ENCODE measurements around the gene LIPI.
"Not testable (repeated sequence)": the region's sequence is repeated elsewhere in the genome, so short reads cannot be mapped to it uniquely, and the experiment has no call there.

Gene LIPI

DNA sequence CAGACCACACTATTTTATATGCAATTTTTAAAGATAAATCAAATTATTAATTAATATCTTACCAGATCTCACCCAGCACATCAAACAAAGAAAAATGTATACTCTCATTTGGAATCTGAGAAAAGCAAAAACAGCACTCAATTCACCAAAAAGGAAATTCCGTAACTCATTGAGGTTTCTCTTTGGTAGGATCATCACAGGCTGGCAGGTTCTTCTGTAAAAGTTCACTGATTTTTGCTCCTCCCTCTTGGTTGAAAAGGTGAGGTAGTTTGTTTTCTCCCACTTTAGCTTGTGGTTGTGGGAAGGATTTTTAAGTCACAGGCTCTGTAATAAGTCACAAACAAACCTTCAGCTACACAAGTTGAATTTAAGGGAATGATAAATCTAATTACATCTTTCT lies at the start of gene LIPI:
Gene LIPI (minus strand): TSS at position 218 of the 400 bp plus-strand sequence. CDS start 110 bp downstream, at position 108.
- DNase-seq: no peak

DNA sequence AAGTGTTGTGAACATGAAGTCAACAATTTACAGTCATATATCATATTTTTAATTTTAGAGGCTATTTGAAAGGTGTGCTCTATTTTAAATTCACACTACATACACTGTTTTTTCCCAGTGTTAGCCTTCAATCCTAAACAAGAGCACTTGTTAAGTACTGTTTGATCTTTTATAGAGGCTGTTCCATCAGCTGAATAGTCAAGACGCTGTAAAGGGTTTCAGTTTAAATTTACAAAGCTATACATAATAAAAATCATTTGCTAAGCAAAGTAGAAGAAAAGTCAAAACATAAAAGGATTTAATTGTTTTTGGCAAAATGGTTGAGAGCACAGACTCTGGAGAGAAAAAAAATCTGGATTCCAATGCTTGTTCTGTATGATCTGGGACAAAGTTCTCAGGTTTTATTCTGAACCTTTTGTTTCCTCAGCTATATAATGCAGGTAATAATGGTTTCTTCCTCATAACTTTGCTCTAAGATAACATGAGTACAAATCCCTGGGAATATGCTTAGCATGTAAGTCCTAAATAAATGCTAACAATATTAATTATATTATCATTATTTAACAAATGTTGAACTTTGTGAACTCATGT lies 49.5 kb upstream of the LIPI start:
- no peak for DNase-seq

DNA sequence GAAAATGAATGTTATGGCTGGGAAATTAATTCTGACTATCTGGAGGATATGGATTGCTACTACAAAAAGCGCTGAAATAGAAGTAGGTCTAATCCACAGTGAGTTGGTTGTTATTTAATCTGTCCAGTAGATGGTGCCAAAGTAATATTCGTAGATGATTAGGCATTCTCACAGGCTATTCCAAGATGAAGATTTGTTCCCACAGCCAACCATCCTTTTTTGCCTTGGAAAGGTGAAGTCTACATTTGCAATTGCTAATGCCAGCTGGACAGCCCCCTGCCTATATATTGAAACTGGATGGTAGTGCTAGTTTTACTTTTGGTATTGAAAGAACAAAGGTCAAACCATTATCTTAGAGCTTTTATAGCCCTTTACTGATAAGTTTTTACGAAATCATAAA lies 49.0 kb upstream of the LIPI start:
- no peak for DNase-seq

DNA sequence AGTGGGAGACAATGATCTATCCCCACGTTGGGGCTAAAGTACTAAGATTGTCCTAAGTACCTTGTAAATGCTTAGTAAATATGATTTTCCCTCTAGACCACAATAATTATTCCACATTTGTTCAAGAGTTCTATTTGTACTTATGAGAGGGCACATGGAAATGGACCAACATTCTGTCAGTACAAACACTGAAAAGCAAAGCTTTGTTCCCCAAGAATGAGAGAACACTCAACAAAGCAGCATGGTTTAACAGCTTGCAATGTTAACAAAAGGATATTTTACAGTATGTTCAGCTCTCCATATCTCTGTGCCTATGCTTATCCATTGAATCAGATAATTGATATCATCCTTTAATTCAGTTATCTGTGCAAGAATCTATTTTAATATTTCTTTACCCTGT lies 40.6 kb upstream of the LIPI start:
- no peak for DNase-seq

DNA sequence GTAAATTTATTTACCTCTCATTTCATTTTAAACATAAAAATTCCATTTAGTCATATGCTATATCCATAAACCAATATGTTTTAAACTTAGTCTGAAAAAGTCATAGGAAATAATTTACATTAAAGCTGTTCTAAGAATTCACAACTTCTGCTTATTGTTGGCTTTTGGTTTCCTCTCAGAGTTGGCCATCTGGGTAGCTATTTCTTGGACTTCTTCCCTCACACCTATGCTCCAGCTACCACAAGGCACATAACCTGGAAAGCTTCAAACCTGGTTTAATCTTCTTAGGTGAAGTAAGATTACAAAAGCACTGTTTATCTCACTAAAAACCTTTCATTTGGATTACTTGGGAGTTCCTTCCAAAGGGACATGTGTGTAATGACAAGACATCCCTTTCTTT lies 35.0 kb upstream of the LIPI start:
- no peak for DNase-seq

DNA sequence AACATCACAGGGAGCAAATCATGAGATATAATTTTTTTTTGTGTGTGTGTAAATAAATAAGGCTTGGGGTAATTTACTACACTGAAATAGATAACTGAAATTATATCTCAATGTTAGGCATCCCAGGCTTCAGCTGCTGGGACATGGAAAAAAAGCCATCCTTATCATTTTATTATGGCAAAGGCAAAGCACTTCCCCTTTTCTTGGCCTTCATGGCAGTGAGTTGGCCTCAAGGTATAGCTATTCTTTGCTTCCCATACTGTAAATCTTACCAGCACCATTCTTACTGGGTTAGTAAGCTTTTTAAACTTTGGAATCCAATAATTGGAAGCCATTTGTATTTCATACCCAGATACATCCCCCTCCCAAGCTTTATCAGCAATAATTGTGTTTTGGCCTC lies 34.2 kb upstream of the LIPI start:
- no peak for DNase-seq

DNA sequence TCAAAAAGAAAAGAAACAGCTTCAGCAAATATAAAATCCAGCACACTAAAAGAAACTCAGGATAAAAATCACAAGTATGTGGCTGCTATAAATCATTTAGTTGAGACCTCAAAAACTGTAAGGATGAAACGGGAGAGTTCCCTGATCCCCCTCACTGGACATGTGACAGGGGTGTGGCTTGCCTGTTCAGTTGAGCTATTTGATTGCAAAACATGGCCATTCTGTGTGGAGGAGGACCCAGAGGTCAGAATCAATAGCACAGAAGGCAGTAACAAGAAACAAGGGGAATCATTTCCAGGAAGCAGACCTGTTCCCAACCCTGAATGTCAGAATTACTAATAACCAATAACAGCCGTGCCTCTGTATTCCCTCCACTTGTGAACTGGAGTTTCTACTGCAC lies 33.1 kb upstream of the LIPI start:
- no peak for DNase-seq

DNA sequence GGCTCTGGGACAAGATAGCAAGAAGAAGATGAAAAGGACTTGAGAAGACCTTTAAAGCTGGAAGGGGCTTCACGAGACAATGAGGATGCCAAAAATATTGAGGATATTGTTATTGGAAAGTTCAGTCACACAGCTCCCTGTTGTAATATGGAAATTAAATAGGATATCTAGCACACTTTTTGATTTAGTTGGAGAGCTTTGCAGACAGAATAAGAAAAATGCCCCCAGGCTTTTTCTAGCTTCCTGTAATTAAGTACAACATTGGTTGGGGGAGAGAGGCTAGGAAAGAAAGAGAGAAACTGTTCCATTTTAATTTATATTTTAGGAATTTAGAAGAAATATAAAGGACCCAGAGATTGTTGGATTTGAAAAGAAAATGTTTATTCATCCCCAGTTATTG lies 32.7 kb upstream of the LIPI start:
- DNase-seq: no peak

DNA sequence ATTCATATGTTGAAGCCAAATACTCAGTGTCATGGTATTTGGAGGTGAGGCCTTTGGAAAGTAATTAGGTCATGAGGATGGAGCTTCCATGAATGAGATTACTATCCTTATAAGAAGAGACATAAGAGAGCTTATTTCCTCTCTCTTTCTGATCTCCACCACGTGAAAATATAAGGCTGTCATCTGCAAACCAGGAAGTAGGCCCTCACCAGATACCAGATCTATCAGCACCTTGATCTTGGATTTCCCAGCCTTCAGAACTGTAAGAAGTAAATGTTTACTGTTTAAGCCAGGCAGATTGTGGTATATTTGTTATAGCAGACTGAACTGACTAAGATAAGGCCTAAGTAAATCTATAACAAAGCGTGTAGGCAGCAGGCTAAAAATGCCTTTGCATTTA lies 30.5 kb upstream of the LIPI start:
- no peak for DNase-seq

DNA sequence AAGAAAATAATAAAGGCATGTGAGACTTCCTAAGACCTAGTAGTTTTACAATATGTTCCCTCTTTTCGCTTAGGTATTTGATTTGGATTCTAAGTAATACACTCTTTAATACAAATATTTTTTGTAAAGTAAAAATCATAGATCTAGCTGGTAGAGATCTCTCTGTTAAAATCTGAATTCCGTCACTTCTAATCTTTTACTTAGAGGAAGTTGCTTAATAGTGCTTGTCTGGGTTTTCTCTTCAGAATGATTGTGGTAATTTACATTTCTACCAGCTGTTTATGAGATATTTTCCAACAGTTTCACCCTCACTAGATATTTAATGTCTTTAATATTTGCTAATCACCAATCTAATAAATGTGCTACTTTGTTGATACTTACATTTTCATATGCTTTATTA lies 28.5 kb upstream of the LIPI start:
- no peak for DNase-seq

DNA sequence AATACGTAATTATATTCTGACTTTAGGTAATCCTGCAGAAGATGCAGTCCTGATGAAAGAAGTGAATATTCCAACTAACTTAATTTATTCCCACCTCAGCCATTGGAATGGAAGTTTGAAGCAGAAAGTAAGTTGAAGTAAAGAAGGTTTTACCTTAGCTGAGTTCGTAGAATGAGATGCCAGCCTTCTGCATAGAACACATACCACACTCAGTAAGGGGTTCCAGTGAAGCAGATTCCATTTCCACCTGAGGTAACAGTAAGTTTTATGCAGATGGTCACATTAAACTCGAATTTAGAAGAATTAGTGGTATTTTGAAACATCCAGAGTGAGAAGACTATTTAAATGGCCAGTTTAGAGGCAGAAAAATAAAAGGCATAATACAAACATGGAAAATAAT lies 25.4 kb upstream of the LIPI start:
- no peak for DNase-seq

DNA sequence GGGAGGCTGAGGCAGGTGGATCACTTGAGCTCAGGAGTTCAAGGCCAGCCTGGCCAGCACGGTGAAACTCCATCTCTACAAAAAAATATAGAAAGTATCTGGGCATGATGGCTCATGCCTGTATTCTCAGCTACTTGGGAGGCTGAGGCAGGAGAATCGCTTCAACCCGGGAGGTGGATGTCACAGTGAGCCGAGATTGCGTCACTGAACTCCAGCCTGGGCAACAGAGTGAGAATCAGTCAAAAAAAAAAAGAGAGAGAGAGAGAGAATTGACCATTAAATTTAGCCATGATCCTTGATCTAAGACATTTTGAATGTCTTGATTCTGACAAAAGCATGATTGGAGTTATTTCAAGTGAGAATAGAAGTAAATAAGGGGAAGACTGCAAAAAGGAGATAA lies 24.3 kb upstream of the LIPI start:
- DNase-seq: no peak

DNA sequence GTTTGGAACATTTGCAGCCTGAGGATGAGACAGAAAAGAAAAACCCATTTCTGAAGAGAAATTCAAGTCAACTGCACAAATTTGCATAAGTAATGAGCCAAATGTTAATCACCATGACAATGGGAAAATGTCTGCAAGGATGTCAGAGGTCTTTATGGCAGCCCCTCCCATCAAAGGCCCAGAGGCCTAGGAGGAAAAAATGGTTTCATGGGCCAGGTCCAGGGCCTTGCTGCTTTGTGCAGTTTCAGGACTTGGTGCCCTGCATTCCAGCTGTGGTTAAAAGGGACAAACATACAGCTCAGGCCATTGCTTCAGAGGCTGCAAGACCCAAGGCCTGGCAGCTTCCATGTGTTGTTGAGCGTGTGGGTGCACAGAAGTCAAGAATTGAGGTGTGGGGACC lies 18.6 kb upstream of the LIPI start:
- DNase-seq: no peak

DNA sequence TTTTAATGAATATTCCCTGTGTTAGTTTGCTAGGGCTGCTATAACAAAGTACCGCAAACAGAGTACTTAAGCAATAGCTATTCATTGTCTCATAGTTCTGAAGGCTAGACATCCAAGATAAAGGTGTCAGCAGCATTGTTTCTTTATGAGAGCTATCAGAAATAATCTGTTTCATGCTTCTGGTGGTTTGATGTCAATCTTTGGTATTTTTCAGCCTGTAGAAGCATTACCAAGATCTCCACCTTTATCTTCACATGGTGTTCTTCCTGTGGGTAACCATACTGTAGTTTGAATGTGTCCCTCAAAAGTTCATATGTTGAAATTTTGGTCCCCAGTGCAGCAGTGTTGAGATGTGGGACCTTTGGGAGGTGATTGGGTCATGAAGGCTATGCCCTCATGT lies 12.6 kb upstream of the LIPI start:
- no peak for DNase-seq

DNA sequence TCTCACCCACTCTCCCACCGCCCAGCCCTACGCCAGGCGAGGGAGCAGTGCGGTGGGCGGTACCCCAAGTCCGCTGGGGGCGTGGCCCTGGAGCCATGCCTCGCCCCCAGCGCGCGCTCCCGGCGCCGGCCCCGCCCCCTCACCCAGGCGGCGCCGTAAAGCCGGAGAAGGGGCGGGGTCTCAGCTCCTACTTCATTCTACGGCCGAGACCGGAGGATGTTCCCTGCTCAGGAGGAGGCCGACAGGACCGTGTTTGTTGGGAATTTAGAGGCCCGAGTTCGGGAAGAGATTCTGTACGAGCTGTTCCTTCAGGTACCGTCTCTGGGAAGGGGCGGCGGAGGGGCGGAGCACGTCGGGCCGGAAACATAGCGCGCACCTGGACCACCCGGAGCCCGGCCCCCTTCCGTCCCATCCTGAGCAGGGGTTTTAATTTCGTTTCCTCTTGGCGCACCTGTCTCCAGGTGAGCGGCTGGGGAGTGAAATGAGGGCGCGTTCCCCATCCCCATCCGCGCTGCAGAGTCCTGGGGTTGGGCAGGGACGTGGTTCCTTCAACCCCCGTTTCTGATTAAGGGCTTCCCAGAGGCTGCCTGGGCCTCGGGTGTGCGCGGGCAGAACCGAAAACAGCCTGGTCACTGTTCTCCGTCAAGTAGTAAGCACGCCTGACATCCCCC lies 5.4 kb upstream of the LIPI start, which contains the start of gene RBM11:
Gene RBM11 (plus strand): TSS at position 187 of the 671 bp plus-strand sequence. CDS start 30 bp downstream, at position 217.
- DNase-seq: peak; percentile 45

DNA sequence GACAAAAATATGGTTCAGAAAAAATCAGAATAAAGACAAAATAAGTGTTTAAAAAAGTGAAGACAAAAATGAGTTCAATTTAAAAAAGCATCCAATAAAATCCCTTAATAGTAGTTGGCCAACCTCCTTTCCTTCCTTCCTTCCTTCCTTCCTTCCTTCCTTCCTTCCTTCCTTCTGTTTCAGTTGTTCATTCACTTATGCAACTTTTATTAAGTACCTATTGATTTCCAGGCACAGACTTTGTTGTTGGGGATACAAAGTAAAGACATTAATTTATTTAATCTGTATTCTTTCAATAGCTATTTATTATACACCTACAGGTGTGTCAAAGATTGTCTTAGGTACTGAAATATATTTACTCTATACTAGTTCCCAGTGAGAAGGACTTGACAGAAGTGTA lies 2.4 kb upstream of the LIPI start:
- DNase-seq: no peak

DNA sequence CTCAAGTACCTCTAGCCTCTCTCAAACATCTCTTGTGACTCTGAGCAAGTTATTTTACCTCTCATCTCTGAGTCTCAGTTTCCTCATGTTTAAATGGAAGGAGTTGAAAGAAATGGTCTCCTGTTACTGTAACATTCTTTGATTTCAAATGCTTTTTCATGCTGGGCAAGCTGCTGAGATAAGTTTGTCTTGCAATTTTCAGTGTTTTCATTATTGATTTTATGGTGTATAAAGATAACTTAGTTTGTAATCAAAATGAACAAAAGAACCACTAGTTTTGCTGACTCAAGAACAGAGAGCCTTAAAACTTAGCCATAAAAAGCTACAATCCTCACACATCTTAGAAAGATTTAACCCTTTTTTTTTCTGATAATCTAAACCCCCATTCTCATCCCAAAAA lies 4.5 kb downstream of the LIPI start:
- no peak for DNase-seq

DNA sequence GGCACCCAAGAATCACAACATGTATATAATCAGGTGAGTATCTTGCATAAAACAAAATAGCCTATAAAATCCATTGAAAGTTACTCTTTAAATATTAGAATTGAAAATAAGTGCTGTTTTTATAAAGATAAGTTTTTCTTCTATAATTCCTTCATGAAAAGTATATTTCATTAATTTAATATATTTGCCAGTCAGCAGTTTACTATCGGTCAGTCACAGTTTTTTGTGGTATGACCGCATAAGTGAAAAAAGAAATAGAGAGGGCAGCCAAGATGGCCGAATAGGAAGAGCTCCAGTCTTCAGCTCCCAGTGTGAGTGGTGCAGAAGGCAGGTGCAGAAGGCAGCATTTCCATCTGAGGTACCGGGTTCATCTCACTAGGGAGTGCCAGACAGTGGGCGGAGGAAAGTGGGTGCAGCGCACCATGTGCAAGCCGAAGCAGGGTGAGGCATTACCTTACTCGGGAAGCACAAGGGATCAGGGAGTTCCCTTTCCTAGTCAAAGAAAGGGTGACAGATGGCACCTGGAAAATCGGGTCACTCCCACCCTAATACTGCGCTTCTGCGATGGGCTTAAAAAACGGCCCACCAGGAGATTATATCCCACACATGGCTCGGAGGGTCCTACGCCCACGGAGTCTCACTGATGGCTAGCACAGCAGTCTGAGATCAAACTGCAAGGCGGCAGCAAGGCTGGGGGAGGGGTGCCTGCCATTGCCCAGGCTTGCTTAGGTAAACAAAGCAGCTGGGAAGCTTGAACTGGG lies 44.1 kb downstream of the LIPI start:
- DNase-seq: not testable (repeated sequence)

DNA sequence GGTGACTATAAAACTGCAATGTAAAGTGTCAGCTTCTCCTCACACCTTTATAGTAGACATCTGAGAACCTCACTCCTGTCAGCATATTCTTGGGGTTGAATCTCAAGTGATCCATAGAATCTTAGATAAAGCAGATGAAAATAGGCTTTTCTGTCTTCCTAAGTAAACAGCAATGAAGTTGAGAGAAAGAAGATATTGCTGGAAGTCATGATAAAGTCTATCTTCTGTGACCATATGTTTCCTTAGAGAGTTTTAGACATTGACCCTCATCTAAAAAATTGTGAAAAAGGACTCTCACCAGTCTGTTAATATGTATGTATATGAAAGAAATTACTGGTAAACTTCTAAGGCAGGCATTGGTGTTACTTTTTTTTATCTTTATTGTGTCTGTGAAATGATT lies 66.8 kb downstream of the LIPI start:
- no peak for DNase-seq

DNA sequence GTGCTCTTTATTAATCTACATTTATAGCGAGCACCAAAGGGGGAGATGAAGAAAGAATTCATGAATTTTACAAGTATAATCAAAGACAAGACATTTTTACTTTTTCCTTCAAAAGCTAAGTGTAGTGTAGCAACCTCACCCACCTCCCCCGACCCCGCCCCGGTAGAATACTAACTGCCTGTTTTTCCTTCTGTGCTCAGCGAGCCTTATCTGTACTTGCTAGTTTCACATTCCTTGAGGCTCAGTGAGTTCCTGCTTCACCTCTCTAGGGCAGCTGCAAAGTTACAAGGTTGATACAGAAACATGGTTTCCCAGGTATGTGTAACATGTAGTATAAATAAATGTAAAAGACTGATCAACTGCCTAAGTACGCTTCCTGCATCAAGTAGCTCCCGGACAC lies 86.5 kb downstream of the LIPI start:
- no peak for DNase-seq

DNA sequence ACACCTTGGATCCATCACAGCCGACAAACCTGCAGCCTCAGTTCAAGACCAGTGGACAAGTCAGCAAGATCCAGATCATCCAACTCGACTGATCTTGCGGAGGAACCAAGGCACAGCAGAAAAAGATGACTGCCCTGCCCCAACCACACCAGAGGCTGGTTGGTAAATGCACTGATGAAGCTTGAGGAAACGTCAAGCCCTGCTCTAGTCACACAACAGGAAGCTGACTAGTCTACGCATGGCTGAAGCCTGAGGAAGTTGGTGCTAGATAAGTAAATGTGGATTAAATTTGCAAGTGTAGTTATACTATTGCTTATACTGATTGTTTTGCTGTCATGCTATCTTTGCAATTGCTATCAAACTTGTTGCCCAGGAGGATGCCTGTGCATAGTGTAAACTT lies 89.0 kb downstream of the LIPI start:
- DNase-seq: no peak

DNA sequence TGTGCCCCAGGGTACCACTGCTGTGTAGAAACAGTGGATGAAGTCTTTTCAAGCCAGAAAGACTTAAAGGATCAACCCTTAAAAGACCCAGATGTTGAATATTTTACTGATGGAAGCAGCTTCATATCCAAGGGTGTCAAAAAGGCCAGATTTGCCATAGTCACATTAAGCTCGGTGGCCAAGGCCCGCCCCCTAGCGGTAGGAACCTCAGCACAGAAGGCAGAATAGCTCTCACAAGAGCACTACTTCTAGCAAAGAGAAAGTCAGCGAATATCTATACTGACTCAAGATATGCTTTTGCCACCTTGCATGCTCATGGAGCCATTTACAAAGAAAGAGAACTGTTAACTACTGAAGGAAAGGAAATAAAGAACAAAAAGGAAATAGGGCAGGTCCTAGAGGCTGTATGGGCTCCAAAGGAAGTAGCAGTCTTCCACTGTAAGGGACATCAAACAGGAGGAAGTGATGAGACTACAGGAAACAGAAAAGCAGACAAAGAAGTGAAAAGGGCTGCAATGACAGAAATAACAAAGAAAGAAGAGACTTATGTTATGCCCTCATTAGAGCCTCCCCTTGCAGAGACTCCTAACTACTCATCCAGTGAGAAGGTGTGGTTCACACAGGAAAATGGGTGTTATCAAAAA lies 90.5 kb downstream of the LIPI start:
- DNase-seq: no peak

DNA sequence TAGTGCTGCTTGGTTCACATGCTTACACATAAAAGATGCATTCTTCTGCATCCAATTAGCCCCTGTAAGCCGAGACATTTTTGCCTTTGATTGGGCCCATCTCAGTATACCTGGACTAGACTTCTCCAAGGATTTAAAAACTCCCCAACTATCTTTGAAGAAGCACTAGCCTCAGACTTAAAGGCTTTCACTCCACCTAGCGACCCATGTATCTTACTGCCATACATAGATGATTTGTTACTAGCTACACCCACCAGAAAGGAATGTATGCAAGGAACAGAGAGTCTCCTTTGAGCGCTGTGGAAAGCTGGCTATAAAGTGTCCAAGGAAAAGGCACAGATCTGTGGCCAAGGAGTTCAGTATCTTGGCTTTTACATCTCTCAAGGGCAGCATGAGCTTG lies 91.7 kb downstream of the LIPI start:
- DNase-seq: no peak

DNA sequence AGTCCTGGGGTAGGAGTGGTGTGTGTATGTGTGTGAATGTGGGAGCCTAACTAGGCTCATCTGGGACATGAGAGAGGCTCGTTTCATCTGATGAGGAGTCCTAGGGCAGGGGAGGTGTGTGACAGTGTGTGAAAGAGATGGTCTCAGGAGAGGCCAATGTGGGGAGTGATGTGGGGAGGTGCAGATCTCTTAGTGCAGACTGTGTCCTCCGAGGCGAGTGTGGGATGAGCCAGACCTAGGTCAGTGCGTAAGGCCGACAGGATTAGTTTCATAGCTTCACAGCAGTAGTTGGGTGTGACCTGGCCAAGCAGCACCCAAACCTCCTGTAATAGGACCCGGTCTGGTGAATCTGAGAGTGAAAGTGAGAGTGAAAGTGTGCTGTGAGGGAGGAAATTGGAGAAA lies 94.7 kb downstream of the LIPI start:
- DNase-seq: no peak
